ENCODE measurements around the gene DLX4.

DLX4 gene

DNA sequence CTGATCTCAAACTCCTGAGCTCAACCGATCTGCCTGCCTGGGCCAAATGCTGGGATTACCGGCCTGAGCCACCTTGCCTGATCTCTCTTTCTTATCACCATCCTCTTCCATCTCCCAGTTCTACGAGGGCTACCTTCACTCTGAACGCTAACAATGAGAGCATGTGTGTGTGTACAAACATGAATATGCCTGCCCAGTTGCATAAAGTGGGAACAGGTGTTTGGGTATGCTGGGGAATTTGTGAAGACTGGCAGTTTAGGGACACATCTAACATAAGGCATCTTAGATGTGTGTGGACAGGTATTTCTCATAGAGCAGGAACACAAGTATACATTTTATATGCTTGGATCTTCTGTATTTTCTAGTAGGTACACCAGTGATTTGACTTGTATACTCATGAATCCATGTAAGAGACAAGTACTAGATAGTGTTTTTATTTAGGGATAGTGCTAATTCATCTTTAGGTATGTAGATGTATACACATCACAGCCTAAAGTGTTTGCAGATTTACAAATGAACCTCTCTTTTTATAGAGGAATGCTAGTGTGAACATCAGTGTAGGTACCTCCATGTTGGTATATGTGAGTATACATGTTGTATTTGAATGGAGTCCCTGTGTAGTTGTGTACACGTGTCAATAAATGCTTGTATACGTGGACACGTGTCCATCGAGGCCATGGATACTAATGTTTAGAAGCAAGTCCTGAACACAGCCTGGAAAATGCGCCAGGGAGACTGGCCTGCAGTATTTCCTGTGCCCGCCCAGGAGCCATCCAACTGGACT, 1.2 kb upstream of the DLX4 start:
- no peaks in the 10 kb centered on the region for H3K36me3 ChIP-seq (ENCODE audit: control insufficient read depth in 1 of 2, insufficient read depth in 2 of 2, low read length in 2 of 2)
- peaks cover 88 to 92% of the 10 kb centered on the region in 2 donors for H3K27me3 ChIP-seq (ENCODE audit: control insufficient read depth in 1 of 2, insufficient read depth in 2 of 2, low read length in 2 of 2)
- H3K9ac ChIP-seq (ENCODE audit: low read depth in 1 of 2, low read length in 2 of 2): no peak overlapping the region
- peaks cover 11 to 24% of the 10 kb centered on the region in 2 donors for H3K4me1 ChIP-seq (ENCODE audit: control insufficient read depth in 1 of 2, insufficient read depth in 2 of 2, low read length in 2 of 2)
- peak overlapping the region; percentile 74 to 79 for H3K4me3 ChIP-seq (ENCODE audit: low read depth in 1 of 2, low read length in 2 of 2)
- H3K27ac ChIP-seq (ENCODE audit: low read depth, low read length): no peak overlapping the region
- no peaks in the 10 kb centered on the region for H3K9me3 ChIP-seq (ENCODE audit: control insufficient read depth in 1 of 2, low read length in 2 of 2)

DNA sequence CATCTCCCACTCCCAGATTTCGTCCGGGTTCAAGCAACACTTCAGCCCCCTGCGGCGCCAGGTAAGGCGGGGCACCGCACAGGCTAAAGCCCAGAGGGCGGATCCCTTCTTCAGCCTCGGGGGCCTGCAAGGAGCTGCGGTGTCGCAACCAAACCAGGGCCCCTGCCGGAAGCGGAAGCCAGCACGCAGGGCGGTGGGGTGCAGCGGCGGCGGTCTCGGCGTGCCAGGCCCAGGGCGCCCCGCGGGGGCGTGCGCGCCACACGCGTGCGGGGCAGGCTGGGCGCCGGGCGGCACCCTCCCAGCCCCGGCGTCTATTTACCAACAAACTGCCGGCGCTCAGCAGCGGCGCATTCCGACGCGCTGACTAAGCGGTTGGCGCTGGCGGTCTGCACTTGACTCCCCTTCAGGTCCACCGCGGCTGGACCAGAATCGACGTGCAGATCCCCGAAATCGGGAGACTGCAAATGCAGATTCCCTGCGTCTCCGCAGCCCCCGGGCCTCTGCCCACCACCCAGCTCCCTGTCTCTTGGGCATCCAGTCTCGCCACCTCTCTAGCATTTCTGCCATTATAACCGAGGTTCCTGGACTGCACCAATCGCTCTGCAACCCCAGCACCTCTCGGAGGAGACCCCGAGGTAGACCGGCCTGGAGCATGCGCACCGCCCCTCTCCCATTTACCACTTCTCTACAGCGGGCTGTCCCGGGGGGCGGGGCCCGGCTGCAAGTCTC, 421 bp upstream of the DLX4 start:
- Histone ChIP-seq H3K27ac (ENCODE audit: low read depth, low read length) (no peak overlapping the region), H3K36me3 (ENCODE audit: control insufficient read depth in 1 of 2, insufficient read depth in 2 of 2, low read length in 2 of 2) (no peaks in the 10 kb centered on the region), H3K27me3 (ENCODE audit: control insufficient read depth in 1 of 2, insufficient read depth in 2 of 2, low read length in 2 of 2) (peaks cover 88 to 92% of the 10 kb centered on the region in 2 donors), H3K4me1 (ENCODE audit: control insufficient read depth in 1 of 2, insufficient read depth in 2 of 2, low read length in 2 of 2) (peaks cover 11 to 25% of the 10 kb centered on the region in 2 donors), H3K9ac (ENCODE audit: low read depth in 1 of 2, low read length in 2 of 2) (peak overlapping the region in 1 of 2 donors; percentile 38), H3K4me3 (ENCODE audit: low read depth in 1 of 2, low read length in 2 of 2) (peak overlapping the region; percentile 74 to 79), H3K9me3 (ENCODE audit: control insufficient read depth in 1 of 2, low read length in 2 of 2) (no peaks in the 10 kb centered on the region)

DNA sequence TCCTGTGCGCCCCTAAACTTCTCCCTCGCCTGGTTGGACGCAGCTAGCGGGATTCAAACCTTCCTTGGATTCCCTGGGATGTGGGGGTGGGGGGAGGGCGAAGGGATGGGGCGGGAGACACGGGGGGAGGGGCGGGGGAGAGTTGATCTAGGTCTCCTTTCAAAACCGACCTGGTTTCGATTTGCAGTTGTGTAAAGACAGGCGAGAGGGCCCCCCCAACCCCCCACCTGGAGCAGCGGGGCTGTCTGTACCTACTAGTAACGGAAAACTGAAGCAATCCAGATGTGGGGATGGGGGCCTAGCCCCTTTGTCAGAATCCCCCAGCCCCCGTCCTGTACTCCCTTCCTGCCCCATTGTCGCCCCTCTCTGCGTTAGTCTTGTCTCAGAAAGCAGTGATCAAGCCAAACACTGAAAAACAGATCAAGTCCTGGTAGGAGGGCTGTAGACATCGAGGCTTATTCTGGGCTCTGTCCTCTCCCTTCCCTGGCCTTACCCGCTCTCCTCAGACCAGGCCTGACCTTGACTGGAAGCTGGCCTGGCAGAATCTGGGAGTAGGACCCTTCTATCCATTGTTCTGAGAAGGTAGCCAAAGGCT, 902 bp downstream of the DLX4 start:
- Histone ChIP-seq H3K27me3 (ENCODE audit: control insufficient read depth in 1 of 2, insufficient read depth in 2 of 2, low read length in 2 of 2) (peaks cover 87 to 92% of the 10 kb centered on the region in 2 donors), H3K36me3 (ENCODE audit: control insufficient read depth in 1 of 2, insufficient read depth in 2 of 2, low read length in 2 of 2) (no peaks in the 10 kb centered on the region)

DNA sequence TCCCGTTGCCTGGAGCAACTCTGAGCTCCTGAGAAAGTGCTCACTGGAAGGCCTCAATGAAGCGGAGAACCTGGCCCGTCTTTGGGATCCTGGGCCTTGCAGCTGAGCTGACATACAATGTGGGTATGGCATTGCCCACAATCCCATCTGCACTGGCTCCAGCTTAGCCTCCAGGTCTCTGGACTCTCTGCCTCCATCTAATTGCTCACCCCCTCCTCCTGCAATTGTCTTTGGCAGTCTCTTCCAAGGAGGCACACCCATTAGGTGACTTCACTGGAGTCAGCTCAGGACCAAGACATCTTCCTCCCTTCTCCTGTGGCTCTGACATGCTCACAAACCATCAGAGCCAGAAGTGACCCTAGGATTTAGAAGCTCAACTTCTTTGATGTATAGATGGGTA, 1.5 kb downstream of the DLX4 start:
- H3K9ac ChIP-seq (ENCODE audit: low read depth in 1 of 2, low read length in 2 of 2): no peak overlapping the region
- no peaks in the 10 kb centered on the region for H3K36me3 ChIP-seq (ENCODE audit: control insufficient read depth in 1 of 2, insufficient read depth in 2 of 2, low read length in 2 of 2)
- peaks cover 87 to 92% of the 10 kb centered on the region in 2 donors for H3K27me3 ChIP-seq (ENCODE audit: control insufficient read depth in 1 of 2, insufficient read depth in 2 of 2, low read length in 2 of 2)
- H3K4me3 ChIP-seq (ENCODE audit: low read depth in 1 of 2, low read length in 2 of 2): no peak overlapping the region
- peaks cover 11 to 25% of the 10 kb centered on the region in 2 donors for H3K4me1 ChIP-seq (ENCODE audit: control insufficient read depth in 1 of 2, insufficient read depth in 2 of 2, low read length in 2 of 2)
- no peak overlapping the region for H3K27ac ChIP-seq (ENCODE audit: low read depth, low read length)
- no peaks in the 10 kb centered on the region for H3K9me3 ChIP-seq (ENCODE audit: control insufficient read depth in 1 of 2, low read length in 2 of 2)

More for the DNA sequence above, 902 bp downstream of the DLX4 start:
- Histone ChIP-seq H3K4me1 (ENCODE audit: control insufficient read depth in 1 of 2, insufficient read depth in 2 of 2, low read length in 2 of 2) (peaks cover 11 to 25% of the 10 kb centered on the region in 2 donors), H3K9me3 (ENCODE audit: control insufficient read depth in 1 of 2, low read length in 2 of 2) (no peaks in the 10 kb centered on the region), H3K9ac (ENCODE audit: low read depth in 1 of 2, low read length in 2 of 2) (no peak overlapping the region), H3K4me3 (ENCODE audit: low read depth in 1 of 2, low read length in 2 of 2) (no peak overlapping the region), H3K27ac (ENCODE audit: low read depth, low read length) (no peak overlapping the region)

DNA sequence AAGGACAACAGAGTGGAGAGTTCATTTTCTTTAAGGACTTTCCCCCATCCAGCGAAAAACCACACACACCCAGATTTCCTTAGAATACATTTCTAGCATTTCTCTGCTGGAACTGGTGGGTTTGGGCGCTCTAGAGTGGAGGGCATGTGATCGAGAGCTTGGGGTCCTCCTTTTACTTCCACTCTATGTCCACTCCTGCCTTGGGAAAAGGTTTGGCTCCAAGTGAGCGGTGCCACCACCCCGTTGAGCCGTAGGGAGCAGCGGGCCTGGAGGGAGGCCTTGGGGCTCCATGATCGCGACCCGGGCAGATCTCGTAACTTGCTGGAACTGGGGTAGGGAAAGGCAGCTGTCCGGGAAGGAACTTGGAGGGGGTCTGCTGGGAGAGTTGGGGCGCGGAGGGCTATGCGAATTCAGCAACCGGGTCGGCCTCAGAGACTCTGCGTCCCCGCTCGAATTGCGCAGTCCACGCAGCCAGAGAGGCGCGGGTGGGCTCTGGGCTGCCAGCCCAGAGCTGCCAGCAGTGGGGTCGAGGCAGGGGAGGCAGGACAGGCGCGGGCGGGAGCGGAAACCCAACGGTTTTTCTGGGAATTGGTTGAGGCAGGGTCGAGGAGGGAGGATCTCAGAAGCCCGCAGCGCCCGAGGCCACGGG, 2.3 kb downstream of the DLX4 start:
- Histone ChIP-seq H3K27ac (ENCODE audit: low read depth, low read length) (no peak overlapping the region), H3K4me1 (ENCODE audit: control insufficient read depth in 1 of 2, insufficient read depth in 2 of 2, low read length in 2 of 2) (peaks cover 11 to 25% of the 10 kb centered on the region in 2 donors), H3K9ac (ENCODE audit: low read depth in 1 of 2, low read length in 2 of 2) (no peak overlapping the region), H3K36me3 (ENCODE audit: control insufficient read depth in 1 of 2, insufficient read depth in 2 of 2, low read length in 2 of 2) (no peaks in the 10 kb centered on the region), H3K4me3 (ENCODE audit: low read depth in 1 of 2, low read length in 2 of 2) (no peak overlapping the region), H3K9me3 (ENCODE audit: control insufficient read depth in 1 of 2, low read length in 2 of 2) (no peaks in the 10 kb centered on the region), H3K27me3 (ENCODE audit: control insufficient read depth in 1 of 2, insufficient read depth in 2 of 2, low read length in 2 of 2) (peaks cover 84 to 86% of the 10 kb centered on the region in 2 donors)

DNA sequence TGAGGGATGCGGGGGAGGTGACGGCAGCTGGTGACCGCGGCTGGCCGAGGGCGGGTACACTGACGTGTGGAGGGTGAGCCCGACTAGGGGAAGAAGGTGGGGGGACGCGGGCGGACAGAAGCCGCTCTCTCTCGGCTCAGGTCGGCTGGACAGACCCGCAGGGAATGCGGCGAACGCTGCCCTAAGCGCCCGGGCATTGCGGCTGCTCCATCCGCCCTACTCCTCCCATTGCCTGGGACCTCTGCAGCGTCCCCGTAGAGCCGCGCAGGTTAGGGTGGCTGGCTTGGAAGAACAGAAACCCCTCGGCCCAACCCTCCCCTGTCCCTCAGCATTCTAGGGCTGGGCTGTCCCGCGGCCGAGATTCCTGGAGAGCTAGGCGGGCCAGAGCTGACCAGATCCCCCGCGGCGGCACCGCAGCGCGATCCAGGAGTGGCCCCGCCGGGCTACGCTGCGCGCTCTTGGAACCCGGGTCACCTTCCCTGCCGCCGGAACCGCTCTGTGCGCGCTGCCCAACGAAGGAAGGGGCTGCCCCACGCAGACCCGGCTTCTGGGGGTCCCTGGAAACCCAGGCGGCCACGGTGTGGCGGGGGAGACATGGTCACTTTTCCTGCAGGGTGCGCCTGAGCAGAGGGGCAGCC, 3.0 kb downstream of the DLX4 start:
- peaks cover 80 to 84% of the 10 kb centered on the region in 2 donors for H3K27me3 ChIP-seq (ENCODE audit: control insufficient read depth in 1 of 2, insufficient read depth in 2 of 2, low read length in 2 of 2)

DNA sequence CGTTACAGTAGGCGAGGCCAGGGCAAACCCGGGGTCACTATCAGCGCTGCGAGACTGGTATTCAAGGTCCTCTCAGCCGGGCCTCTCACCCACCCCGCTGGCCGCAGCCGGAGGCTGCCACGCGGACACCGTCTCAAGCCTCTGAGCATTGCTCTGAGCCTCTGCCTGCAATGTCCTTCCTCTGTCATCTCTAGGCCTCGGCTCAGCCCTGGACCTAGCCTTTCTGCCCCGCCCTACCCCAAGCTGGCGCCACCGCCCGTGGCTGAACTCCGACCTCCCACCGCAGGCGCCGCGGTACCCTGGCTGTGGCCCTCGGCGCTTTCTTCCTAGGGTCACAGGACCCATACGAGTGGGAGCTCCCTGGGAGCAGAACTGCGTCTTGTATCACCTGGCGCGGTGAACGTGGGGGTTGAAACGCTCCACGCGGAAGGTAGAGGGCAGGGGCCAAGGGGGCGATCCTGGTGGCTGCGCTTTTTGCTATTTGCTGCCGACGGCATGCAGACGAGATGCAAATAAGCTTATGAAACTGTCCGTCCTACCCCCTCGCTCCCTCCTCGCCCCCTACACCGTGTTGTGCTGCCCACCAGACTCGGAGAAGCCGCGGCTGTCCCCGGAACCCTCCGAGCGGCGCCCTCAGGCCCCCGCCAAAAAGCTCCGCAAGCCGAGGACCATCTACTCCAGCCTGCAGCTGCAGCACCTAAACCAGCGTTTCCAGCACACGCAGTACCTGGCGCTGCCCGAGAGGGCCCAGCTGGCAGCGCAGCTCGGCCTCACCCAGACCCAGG, 3.7 kb downstream of the DLX4 start:
- no peak overlapping the region for H3K27ac ChIP-seq (ENCODE audit: low read depth, low read length)
- H3K4me1 ChIP-seq (ENCODE audit: control insufficient read depth in 1 of 2, insufficient read depth in 2 of 2, low read length in 2 of 2): peaks cover 11 to 25% of the 10 kb centered on the region in 2 donors
- no peak overlapping the region for H3K4me3 ChIP-seq (ENCODE audit: low read depth in 1 of 2, low read length in 2 of 2)
- H3K9me3 ChIP-seq (ENCODE audit: control insufficient read depth in 1 of 2, low read length in 2 of 2): no peaks in the 10 kb centered on the region
- H3K36me3 ChIP-seq (ENCODE audit: control insufficient read depth in 1 of 2, insufficient read depth in 2 of 2, low read length in 2 of 2): no peaks in the 10 kb centered on the region
- no peak overlapping the region for H3K9ac ChIP-seq (ENCODE audit: low read depth in 1 of 2, low read length in 2 of 2)
- peaks cover 80 to 82% of the 10 kb centered on the region in 2 donors for H3K27me3 ChIP-seq (ENCODE audit: control insufficient read depth in 1 of 2, insufficient read depth in 2 of 2, low read length in 2 of 2)

More for the DNA sequence above, 3.0 kb downstream of the DLX4 start:
- Histone ChIP-seq H3K4me1 (ENCODE audit: control insufficient read depth in 1 of 2, insufficient read depth in 2 of 2, low read length in 2 of 2) (peaks cover 11 to 25% of the 10 kb centered on the region in 2 donors), H3K9ac (ENCODE audit: low read depth in 1 of 2, low read length in 2 of 2) (no peak overlapping the region), H3K9me3 (ENCODE audit: control insufficient read depth in 1 of 2, low read length in 2 of 2) (no peaks in the 10 kb centered on the region), H3K36me3 (ENCODE audit: control insufficient read depth in 1 of 2, insufficient read depth in 2 of 2, low read length in 2 of 2) (no peaks in the 10 kb centered on the region), H3K27ac (ENCODE audit: low read depth, low read length) (no peak overlapping the region), H3K4me3 (ENCODE audit: low read depth in 1 of 2, low read length in 2 of 2) (no peak overlapping the region)

DNA sequence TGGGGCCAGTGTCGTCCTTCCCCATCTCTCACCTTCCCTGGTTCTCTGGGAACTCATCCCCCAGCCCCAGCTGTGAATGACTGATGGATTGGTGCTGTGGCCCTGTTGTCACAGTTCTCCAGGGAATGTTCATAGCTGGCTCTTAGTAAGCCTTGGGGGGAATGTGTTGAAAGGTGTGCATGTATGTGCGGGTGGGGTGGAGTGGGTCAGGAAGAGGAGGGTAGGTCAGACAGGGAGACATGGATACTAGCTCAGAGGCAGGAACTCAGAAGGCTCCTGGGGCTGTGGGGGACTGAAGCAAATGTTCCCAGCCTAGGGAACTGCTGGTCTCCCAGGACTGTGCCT, 4.3 kb downstream of the DLX4 start:
- peaks cover 11 to 22% of the 10 kb centered on the region in 2 donors for H3K4me1 ChIP-seq (ENCODE audit: control insufficient read depth in 1 of 2, insufficient read depth in 2 of 2, low read length in 2 of 2)
- no peak overlapping the region for H3K27ac ChIP-seq (ENCODE audit: low read depth, low read length)
- H3K9me3 ChIP-seq (ENCODE audit: control insufficient read depth in 1 of 2, low read length in 2 of 2): no peaks in the 10 kb centered on the region
- peaks cover 74 to 82% of the 10 kb centered on the region in 2 donors for H3K27me3 ChIP-seq (ENCODE audit: control insufficient read depth in 1 of 2, insufficient read depth in 2 of 2, low read length in 2 of 2)
- H3K9ac ChIP-seq (ENCODE audit: low read depth in 1 of 2, low read length in 2 of 2): no peak overlapping the region
- no peak overlapping the region for H3K4me3 ChIP-seq (ENCODE audit: low read depth in 1 of 2, low read length in 2 of 2)
- H3K36me3 ChIP-seq (ENCODE audit: control insufficient read depth in 1 of 2, insufficient read depth in 2 of 2, low read length in 2 of 2): no peaks in the 10 kb centered on the region

DNA sequence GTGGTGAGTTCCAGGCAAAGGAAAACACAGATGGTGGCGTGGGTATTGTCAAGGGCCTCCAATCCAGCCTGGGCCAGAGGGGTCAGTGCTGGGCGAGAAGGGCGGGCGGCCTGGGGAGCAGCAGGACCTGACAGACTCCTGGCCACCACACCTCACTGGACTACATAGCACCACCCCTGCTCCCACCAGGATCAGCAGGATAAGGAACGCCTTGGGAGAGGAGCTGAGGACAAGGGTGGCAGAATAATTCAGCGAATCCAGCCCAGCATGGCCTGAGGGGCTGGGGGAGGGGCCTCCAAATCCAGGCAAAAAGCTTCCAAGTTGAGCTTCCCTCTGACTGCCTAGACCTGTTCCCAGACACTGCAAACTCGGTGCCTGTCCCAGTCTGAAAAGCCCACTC, 6.5 kb downstream of the DLX4 start:
- H3K36me3 ChIP-seq (ENCODE audit: control insufficient read depth in 1 of 2, insufficient read depth in 2 of 2, low read length in 2 of 2): no peaks in the 10 kb centered on the region
- H3K4me1 ChIP-seq (ENCODE audit: control insufficient read depth in 1 of 2, insufficient read depth in 2 of 2, low read length in 2 of 2): peaks cover 5 to 8% of the 10 kb centered on the region in 2 donors
- H3K4me3 ChIP-seq (ENCODE audit: low read depth in 1 of 2, low read length in 2 of 2): no peak overlapping the region
- no peak overlapping the region for H3K9ac ChIP-seq (ENCODE audit: low read depth in 1 of 2, low read length in 2 of 2)
- no peak overlapping the region for H3K27ac ChIP-seq (ENCODE audit: low read depth, low read length)
- no peaks in the 10 kb centered on the region for H3K9me3 ChIP-seq (ENCODE audit: control insufficient read depth in 1 of 2, low read length in 2 of 2)
- peaks cover 64 to 82% of the 10 kb centered on the region in 2 donors for H3K27me3 ChIP-seq (ENCODE audit: control insufficient read depth in 1 of 2, insufficient read depth in 2 of 2, low read length in 2 of 2)

Data from duodenal mucosa (tissue), 2 donors.